Natural killer cell (primary cell): ENCODE data around the gene DUSP28. TPM values are rescaled to one million over a fixed set of nuclear protein-coding genes. Genes with fewer than 3 reads are reported as not detected.
A peak's percentile ranks its signal among the peaks of the same experiment; 100 is the strongest.

Experiments used
- ATAC-seq, 3 donors: fragments of 150-1000 bp in 2 of 3; fragments of 200-7000 bp in 1 of 3; cut with Tn5 transposase; 1 replicate in 1 of 3; 2 replicates in 2 of 3; pipeline ENCODE4 v1.10.0; 2021; ENCODE audit warnings: mild to moderate bottlenecking in 2 of 3, moderate library complexity in 2 of 3
- DNase-seq, 2 donors: peaks; one replicate each; pipeline versions ENCODE4 v3.0.0 to v3.0.0-alpha.2; 2013 to 2021; ENCODE audit warnings: mixed read lengths in 1 of 2
- H3K27ac ChIP-seq: one replicate; pipeline ENCODE4 v1.5.1; 2013; ENCODE audit warnings: mild to moderate bottlenecking, low read length
- H3K27me3 ChIP-seq: one replicate; pipeline ENCODE4 v1.6.1; 2013; ENCODE audit warnings: low read length; ENCODE audit not compliant: control insufficient read depth, insufficient read depth
- H3K36me3 ChIP-seq: one replicate; pipeline ENCODE4 v1.6.1; 2013; ENCODE audit warnings: low read length; ENCODE audit not compliant: control insufficient read depth, insufficient read depth
- H3K4me1 ChIP-seq: one replicate; pipeline ENCODE4 v1.6.1; 2013; ENCODE audit warnings: low read length; ENCODE audit not compliant: control insufficient read depth, insufficient read depth
- H3K4me3 ChIP-seq: one replicate; pipeline ENCODE4 v1.5.1; 2013; ENCODE audit warnings: low read length
- H3K9me3 ChIP-seq: one replicate; pipeline ENCODE4 v1.6.1; 2013; ENCODE audit warnings: low read length; ENCODE audit not compliant: control insufficient read depth, insufficient read depth
- H3K27ac Mint-ChIP-seq, 2 donors: one replicate each; pipeline ENCODE4 v1.8.0; 2022; ENCODE audit warnings: mild to moderate bottlenecking in 2 of 2, mixed read lengths in 2 of 2, moderate library complexity in 1 of 2
- H3K27me3 Mint-ChIP-seq, 2 donors: one replicate each; pipeline ENCODE4 v1.8.0; 2022; ENCODE audit warnings: low read depth in 2 of 2, mixed read lengths in 2 of 2
- H3K36me3 Mint-ChIP-seq: one replicate; pipeline ENCODE4 v1.8.0; 2022; ENCODE audit warnings: mixed read lengths
- H3K4me1 Mint-ChIP-seq, 2 donors: one replicate each; pipeline ENCODE4 v1.8.0; 2022; ENCODE audit warnings: mixed read lengths in 2 of 2
- H3K4me3 Mint-ChIP-seq: one replicate; pipeline ENCODE4 v1.8.0; 2022; ENCODE audit warnings: mild to moderate bottlenecking, moderate library complexity, mixed read lengths
- H3K9me3 Mint-ChIP-seq, 2 donors: one replicate each; pipeline ENCODE4 v1.8.0; 2022; ENCODE audit warnings: mixed read lengths in 2 of 2
- WGBS: methylation state at CpG from one replicate; pipeline ENCODE4 v1.1.7; 2013; ENCODE audit warnings: missing lambda C conversion rate; ENCODE audit not compliant: insufficient coverage; 5-methylcytosine and 5-hydroxymethylcytosine counted together
- intact Hi-C: fragments of 100-400 bp; cut with micrococcal nuclease; formaldehyde crosslinking; loops from one replicate; pipeline ENCODE4 v1.14.2; 2022
- total RNA-seq, 4 donors: library from RNA; stranded (reverse); fragments of 120-200 nt in 1 of 4; gene quantifications; one replicate each; pipeline versions ENCODE4 v1.2.3 to v1.2.4, GENCODE V29; 2013 to 2022
- TF ChIP-seq, protein P1 (sequence below): fragments of 200-600 bp; IDR thresholded peaks from one replicate; pipeline ENCODE4 v1.8.0; 2022; ENCODE audit warnings: antibody characterized with exemption

Gene DUSP28
- total RNA-seq, 3 donors from 2014 or later (not counting 1 experiment from before 2014, with no cell fraction given) = 13.5 to 25.2 (median 18.5) TPM

DNA sequence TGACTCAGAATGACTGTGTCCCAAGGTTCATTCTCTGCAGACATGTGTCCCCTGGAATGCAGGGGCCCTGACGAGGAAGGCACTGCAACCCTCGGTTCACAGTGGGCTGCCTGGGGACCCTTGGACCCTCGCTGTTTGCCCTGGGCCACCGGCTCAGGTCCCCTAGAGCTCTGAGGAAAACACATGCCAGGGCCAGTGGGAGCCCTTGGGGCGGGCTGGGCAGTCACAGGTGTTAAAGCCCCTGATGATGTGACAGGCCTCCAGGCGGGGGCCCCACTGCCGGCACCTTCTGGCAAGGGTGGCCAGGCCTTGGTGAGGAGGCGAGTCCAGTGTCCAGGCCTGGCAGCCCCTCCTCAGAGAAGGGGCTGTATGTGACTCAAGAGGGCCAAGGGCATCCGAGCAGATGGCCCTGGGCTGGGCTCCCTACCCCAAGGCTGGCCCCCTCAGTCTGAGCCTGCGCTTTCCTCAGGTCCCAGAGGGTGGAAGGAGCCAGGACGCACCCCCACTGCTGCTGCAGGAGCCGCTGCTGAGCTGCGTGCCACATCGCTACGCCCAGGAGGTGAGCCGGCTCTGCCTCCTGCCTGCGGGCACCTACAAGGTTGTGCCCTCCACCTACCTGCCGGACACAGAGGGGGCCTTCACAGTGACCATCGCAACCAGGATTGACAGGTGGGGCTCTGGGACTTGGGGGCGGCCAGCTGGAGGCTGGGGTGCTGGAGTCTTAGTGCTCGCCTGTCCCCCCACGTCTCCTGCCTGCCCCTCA, 37.4 kb downstream of the DUSP28 start:
- 94% methylated on average over 22 of the region's 22 CpGs for WGBS

DNA sequence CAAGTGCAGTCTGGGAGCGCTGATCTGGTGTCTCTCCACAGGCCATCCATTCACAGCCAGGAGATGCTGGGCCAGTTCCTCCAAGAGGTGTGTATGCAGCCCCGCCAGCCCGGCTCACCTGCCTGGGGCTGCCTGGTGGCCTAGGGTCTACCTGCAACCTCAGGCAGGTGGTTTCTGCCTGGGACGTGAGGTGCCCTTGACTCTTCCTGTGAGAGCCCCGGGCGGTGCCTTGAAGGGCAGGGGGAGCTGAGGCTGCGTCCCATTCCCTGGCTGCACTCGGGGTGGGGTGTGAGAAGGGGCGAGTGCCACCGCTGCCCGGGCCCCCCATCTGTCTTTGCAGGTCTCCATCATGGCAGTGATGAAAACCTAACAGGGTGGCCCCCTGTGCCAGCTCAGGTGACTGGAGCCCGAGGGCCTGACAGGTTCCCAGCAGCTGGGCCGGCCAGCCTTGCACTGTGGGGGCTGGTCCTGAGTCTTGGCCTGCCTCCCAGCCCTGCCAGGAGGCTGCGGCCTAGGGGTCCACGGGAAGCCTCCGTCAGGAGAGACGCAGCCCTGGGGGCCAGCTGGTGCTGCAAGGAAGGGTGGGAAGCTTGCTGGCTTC, 38.3 kb downstream of the DUSP28 start:
- ATAC-seq (no peak), DNase-seq (no peak)
- Histone ChIP-seq H3K4me3 (no peak overlapping the region), H3K27ac (no peak overlapping the region), H3K27me3 (no peaks in the 10 kb centered on the region), H3K36me3 (peaks cover 42% of the 10 kb centered on the region), H3K4me1 (peaks cover 6% of the 10 kb centered on the region), H3K9me3 (no peaks in the 10 kb centered on the region)
- intact Hi-C loops = no loop called here
- 97% methylated on average over 17 of the region's 17 CpGs for WGBS
- no peaks in the 10 kb centered on the region for H3K36me3 Mint-ChIP-seq
- no peak overlapping the region for H3K4me3 Mint-ChIP-seq
- H3K27ac Mint-ChIP-seq = no peak overlapping the region
- H3K4me1 Mint-ChIP-seq = no peaks in the 10 kb centered on the region
- H3K27me3 Mint-ChIP-seq = no peaks in the 10 kb centered on the region
- no peaks in the 10 kb centered on the region for H3K9me3 Mint-ChIP-seq
- TF ChIP-seq, protein P1, sequence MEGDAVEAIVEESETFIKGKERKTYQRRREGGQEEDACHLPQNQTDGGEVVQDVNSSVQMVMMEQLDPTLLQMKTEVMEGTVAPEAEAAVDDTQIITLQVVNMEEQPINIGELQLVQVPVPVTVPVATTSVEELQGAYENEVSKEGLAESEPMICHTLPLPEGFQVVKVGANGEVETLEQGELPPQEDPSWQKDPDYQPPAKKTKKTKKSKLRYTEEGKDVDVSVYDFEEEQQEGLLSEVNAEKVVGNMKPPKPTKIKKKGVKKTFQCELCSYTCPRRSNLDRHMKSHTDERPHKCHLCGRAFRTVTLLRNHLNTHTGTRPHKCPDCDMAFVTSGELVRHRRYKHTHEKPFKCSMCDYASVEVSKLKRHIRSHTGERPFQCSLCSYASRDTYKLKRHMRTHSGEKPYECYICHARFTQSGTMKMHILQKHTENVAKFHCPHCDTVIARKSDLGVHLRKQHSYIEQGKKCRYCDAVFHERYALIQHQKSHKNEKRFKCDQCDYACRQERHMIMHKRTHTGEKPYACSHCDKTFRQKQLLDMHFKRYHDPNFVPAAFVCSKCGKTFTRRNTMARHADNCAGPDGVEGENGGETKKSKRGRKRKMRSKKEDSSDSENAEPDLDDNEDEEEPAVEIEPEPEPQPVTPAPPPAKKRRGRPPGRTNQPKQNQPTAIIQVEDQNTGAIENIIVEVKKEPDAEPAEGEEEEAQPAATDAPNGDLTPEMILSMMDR = no peak

More for the DNA sequence above, 37.4 kb downstream of the DUSP28 start:
- peaks cover 6% of the 10 kb centered on the region for H3K4me1 ChIP-seq
- no peak for DNase-seq
- no peaks in the 10 kb centered on the region for H3K9me3 ChIP-seq
- H3K36me3 Mint-ChIP-seq = no peaks in the 10 kb centered on the region
- TF ChIP-seq, protein P1 = no peak
- intact Hi-C loops = no loop called here
- H3K9me3 Mint-ChIP-seq = no peaks in the 10 kb centered on the region
- H3K27me3 ChIP-seq = no peaks in the 10 kb centered on the region
- no peaks in the 10 kb centered on the region for H3K4me1 Mint-ChIP-seq
- no peak for ATAC-seq
- no peaks in the 10 kb centered on the region for H3K27me3 Mint-ChIP-seq
- H3K27ac Mint-ChIP-seq = no peak overlapping the region
- peaks cover 45% of the 10 kb centered on the region for H3K36me3 ChIP-seq
- H3K4me3 ChIP-seq = no peak overlapping the region
- H3K4me3 Mint-ChIP-seq = no peak overlapping the region
- H3K27ac ChIP-seq = no peak overlapping the region

DNA sequence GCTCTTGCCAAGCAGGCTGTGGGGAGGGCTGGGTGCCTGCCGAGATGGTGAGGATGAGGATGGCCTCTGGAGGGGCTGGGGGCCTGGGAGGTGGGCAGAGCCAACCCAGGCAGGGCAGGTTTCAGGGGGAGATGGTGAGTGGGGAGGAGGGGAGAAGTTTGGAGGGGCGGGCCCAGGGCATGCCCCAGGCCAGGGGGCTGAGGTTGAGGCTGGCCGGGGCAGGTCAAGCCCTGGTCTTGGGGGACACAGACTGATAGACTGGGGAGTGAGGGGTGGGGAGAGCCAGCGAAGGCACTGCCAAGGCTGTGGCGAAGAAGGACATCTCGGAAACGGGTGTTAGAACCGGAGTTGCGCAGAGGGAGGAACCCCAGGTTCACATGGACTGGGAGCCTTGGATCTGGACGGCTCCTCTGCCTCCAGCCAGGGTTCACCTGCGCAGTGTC, 39.0 kb downstream of the DUSP28 start:
- H3K4me3 ChIP-seq = no peak overlapping the region
- Mint-ChIP-seq H3K36me3 (no peaks in the 10 kb centered on the region), H3K27me3 (no peaks in the 10 kb centered on the region), H3K9me3 (no peaks in the 10 kb centered on the region), H3K4me1 (peaks cover 0 to under 1% of the 10 kb centered on the region in 2 donors), H3K4me3 (no peak overlapping the region), H3K27ac (peak overlapping the region in 1 of 2 donors; percentile 7)
- H3K4me1 ChIP-seq = peaks cover 6% of the 10 kb centered on the region
- no peak overlapping the region for H3K27ac ChIP-seq
- H3K27me3 ChIP-seq = no peaks in the 10 kb centered on the region
- DNase-seq (no peak), ATAC-seq (no peak)
- WGBS = 97% methylated on average over 11 of the region's 11 CpGs
- intact Hi-C loops = no loop called here
- no peaks in the 10 kb centered on the region for H3K9me3 ChIP-seq
- TF ChIP-seq, protein P1 = no peak
- peaks cover 35% of the 10 kb centered on the region for H3K36me3 ChIP-seq
